GM19438 (cell line): ENCODE results near the gene F13A1.
"Not testable (repeated sequence)": the region's sequence is repeated elsewhere in the genome, so short reads cannot be mapped to it uniquely, and the experiment has no call there.

Source experiments
- ATAC-seq: cut with Tn5 transposase; IDR thresholded peaks from one replicate; pipeline ENCODE4 v1.9.1; 2021; ENCODE audit warnings: low read depth; ENCODE audit not compliant: unreplicated experiment

Gene F13A1

DNA sequence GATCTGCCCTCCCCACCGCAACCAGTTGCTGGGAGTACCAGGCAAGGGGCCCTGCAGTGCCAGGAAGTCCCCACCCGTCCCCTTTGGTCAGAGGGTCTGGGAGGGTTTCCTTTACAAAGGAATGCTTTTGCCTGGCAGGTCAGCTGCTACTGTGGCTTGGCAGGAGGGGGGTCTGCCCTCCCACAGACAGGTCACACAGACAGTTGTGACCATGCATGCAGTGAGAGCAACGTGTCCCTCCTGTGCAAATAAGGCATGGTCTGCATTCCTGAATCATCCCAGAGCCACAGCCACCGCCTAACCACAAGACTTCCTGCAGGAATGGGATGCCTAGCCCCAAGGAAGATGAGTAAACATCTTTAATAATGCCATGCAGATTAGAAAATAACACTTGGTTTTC lies 439 bp upstream of the F13A1 start:
- ATAC-seq = no peak

DNA sequence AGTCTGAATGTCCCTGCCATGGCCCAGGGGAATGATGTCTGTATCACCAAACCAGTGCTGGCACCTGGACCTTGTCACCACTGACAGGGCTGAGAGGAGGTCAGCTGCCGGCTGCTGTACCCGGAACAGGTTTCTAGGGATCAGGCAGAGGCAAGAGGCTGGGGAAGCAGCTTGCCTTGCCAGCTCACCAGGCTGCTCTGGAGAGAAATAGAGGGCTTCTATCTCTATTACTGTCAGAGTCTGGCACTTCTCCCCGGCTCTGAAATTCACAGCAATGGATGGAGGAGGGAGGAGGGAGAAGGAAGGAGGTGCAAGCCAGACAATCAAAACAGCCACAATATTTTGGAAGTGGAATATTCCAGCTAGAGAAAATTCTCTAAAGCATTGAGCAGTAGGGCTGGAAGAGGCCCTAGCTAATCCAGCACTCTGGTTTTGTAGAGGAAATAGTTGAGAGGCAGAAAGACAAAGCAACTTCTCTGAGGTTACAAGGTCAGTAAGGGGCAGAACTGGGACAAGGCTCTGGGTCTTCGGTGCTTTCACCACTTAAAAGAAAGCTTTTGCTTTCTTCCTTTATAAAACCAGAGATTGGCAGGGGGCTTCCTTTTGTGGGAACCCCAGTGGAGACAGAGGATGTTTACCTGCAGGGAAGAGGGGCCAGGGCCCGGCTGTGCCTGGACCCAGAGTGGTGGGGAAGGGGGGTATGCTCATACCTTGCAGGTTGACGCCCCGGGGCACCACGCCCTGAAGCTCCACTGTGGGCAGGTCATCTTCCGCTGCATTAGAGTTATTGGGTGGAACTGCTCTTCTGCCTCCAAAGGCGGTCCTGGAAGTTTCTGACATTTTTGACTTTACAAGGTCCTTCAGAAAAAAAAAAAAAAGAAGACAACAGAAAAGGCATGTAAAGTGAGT lies 2.4 kb downstream of the F13A1 start:
- ATAC-seq = no peak

GRCh38 chr6:6317386-6317785 lies 3.1 kb downstream of the F13A1 start:
- ATAC-seq = no peak

DNA sequence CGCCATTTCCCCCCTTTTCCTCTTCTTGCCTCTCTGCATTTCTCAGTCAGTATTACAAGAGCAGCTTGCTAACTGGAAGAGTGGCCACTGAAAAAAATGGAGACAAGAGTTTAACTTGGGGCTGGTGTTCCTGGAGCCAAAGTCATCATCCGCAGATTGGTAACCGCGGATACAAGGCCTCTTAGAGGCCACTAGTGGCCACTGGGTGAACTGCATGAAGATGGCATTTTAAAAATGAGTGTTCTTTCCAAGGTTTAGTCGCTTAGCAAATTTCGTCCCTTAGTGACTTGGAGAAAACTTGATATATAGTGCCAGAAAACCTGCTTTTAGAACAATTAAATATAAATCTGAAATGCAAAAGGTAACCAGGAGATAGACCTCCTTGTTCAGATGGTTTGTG lies 4.8 kb downstream of the F13A1 start:
- no peak for ATAC-seq

GRCh38 chr6:6314596-6314995 lies 5.9 kb downstream of the F13A1 start:
- ATAC-seq = no peak

GRCh38 chr6:6312901-6313441 lies 7.5 kb downstream of the F13A1 start:
- ATAC-seq = no peak

GRCh38 chr6:6305575-6305974 lies 14.9 kb downstream of the F13A1 start:
- ATAC-seq = no peak

DNA sequence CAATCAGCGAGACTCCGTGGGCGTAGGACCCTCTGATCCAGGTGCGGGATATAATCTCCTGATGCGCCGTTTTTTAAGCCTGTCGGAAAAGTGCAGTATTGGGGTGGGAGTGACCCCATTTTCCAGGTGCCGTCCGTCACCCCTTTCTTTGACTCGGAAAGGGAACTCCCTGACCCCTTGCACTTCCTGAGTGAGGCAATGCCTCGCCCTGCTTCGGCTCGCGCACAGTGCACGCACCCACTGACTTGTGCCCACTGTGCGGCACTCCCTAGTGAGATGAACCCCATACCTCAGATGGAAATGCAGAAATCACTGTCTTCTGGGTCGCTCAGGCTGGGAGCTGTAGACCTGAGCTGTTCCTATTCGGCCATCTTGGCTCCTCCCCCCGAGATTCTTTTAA lies 20.1 kb downstream of the F13A1 start:
- not testable (repeated sequence) for ATAC-seq

DNA sequence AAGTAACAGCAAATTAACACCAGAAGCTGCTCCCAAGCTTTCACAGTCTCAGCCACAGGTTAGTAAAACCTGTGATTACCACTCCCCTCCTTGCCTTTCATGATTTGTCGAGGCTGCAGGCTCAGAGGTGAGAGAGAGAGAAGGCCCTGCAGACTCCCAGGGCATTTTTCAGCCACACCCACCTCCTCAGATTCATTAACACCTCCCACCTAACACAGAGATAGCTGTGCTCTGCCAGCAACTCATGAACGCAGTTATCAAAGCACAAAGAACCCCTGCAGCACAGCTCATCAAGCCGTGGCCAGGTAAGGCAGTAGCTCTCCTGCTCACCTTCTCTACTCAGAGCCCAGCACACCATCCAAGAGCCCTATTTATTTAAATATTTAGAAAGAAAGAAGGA lies 27.1 kb downstream of the F13A1 start:
- no peak for ATAC-seq

DNA sequence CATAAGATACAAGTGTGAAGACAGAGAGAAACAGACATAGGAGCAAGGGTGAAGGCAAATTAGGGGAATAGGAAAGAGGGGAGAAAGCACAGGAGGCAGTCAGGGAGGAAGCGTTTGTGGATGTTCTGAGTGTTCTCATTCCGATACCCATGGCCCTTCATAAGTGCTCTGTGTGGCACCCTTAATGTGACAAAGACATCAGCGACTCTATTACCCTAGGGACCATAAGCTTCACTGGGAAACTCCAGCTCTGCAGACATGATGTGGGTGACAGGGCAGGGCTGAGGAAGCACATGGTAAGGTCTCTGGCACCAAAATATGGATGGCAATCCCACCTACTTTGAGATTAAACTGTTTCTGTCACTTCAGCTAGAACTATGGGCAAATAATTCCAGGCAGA lies 33.0 kb downstream of the F13A1 start:
- ATAC-seq = no peak

- ATAC-seq = no peak
Observed at GRCh38 chr6:6285679-6286078, 34.8 kb downstream of the F13A1 start.

GRCh38 chr6:6284221-6284966 lies 36.1 kb downstream of the F13A1 start:
- ATAC-seq = no peak

- ATAC-seq = no peak
Observed at GRCh38 chr6:6283746-6284145, 36.7 kb downstream of the F13A1 start.

- no peak for ATAC-seq
Observed at GRCh38 chr6:6282716-6283115, 37.7 kb downstream of the F13A1 start.

GRCh38 chr6:6277413-6277812 lies 43.0 kb downstream of the F13A1 start:
- no peak for ATAC-seq

GRCh38 chr6:6270948-6271535 lies 49.4 kb downstream of the F13A1 start:
- no peak for ATAC-seq

- ATAC-seq = no peak
Observed at GRCh38 chr6:6260196-6260722, 60.2 kb downstream of the F13A1 start.

GRCh38 chr6:6256886-6257285 lies 63.6 kb downstream of the F13A1 start:
- no peak for ATAC-seq

GRCh38 chr6:6256259-6256658 lies 64.2 kb downstream of the F13A1 start:
- ATAC-seq = no peak

DNA sequence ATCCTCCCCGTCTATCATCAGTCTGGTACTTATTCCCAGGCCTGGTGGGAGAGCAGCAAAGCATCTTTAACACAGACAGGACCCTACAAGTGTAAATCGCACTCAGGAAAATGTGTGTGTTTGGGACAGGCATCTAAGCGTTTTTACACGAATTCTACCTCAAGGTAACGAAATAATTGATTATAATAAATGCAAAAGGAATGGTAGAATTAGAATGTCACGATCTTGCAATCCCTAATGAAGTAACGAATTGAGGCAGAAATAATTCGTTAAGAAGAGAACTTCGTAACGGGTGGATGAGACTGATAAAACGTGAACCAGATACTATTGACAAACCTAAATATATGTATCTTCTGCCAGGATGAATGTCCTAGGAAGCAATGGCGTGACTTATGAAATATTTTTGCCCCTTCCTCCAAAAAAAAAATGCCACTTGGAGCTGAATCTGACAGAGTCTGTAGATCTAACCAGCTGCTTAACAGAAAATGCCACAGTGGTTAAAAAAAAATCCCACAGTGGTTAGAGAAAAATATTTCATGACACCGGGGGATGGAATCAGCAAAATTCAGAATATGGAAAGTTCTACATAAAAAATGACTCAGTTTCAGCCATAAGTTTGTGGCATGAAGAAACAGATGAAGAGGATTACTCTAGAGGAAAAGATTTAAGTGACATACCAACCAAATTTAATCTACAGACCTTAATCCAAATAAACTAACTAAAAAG lies 68.7 kb downstream of the F13A1 start:
- no peak for ATAC-seq
